Neural progenitor cell (in vitro differentiated cells): Measurements from ENCODE around the gene EEIG1. TPM values are rescaled to one million over a fixed set of nuclear protein-coding genes. Genes with fewer than 3 reads are reported as not detected.
"Not testable (repeated sequence)": the region's sequence is repeated elsewhere in the genome, so short reads cannot be mapped to it uniquely, and the experiment has no call there.

Source experiments
- DNase-seq: peaks from one replicate; pipeline ENCODE4 v3.0.0-alpha.2; 2016; ENCODE audit warnings: low spot score
- H2AFZ ChIP-seq: fragments of 200-600 bp; sonication (generic); replicated peaks from 2 replicates; pipeline ENCODE4 v1.6.1; 2016; ENCODE audit warnings: antibody characterized with exemption
- H3F3A ChIP-seq: fragments of 200-600 bp; sonication (generic); 2 replicates; pipeline ENCODE4 v1.6.1; 2016; ENCODE audit warnings: antibody characterized with exemption, low read depth
- H3K27ac ChIP-seq: fragments of 200-600 bp; sonication (generic); 2 replicates; pipeline ENCODE4 v1.5.1; 2016; ENCODE audit warnings: mild to moderate bottlenecking
- H3K27me3 ChIP-seq: fragments of 200-600 bp; sonication (generic); 2 replicates; pipeline ENCODE4 v1.6.1; 2016; ENCODE audit warnings: mild to moderate bottlenecking, moderate library complexity
- H3K36me3 ChIP-seq: fragments of 200-600 bp; sonication (generic); 2 replicates; pipeline ENCODE4 v1.5.1; 2016
- H3K4me1 ChIP-seq: fragments of 200-600 bp; sonication (generic); 2 replicates; pipeline ENCODE4 v1.6.1; 2016; ENCODE audit warnings: mixed run types
- H3K4me2 ChIP-seq: fragments of 200-600 bp; sonication (generic); 2 replicates; pipeline ENCODE4 v1.6.1; 2016
- H3K4me3 ChIP-seq: fragments of 200-600 bp; sonication (generic); 2 replicates; pipeline ENCODE4 v1.5.1; 2016
- H3K79me2 ChIP-seq: fragments of 200-600 bp; sonication (generic); 2 replicates; pipeline ENCODE4 v1.6.1; 2016; ENCODE audit warnings: low read depth
- H3K9ac ChIP-seq: fragments of 200-600 bp; sonication (generic); 2 replicates; pipeline ENCODE4 v1.6.1; 2016
- H3K9me3 ChIP-seq: fragments of 200-600 bp; sonication (generic); 2 replicates; pipeline ENCODE4 v1.5.1; 2016; ENCODE audit warnings: low read depth
- H4K20me1 ChIP-seq: fragments of 200-600 bp; sonication (generic); 2 replicates; pipeline ENCODE4 v1.6.1; 2016; ENCODE audit warnings: low read depth
- H3K27ac Mint-ChIP-seq: 3 replicates; pipeline ENCODE4 v1.8.0; 2021; ENCODE audit warnings: mixed read lengths
- H3K27me3 Mint-ChIP-seq: 2 replicates; pipeline ENCODE4 v1.8.0; 2022; ENCODE audit warnings: low read depth, mild to moderate bottlenecking, inconsistent platforms, moderate library complexity, mixed read lengths; ENCODE audit not compliant: insufficient read depth
- H3K36me3 Mint-ChIP-seq: 3 replicates; pipeline ENCODE4 v1.8.0; 2021; ENCODE audit warnings: mixed read lengths
- H3K4me1 Mint-ChIP-seq: 3 replicates; pipeline ENCODE4 v1.8.0; 2021; ENCODE audit warnings: mixed read lengths
- H3K4me3 Mint-ChIP-seq: 3 replicates; pipeline ENCODE4 v1.8.0; 2021; ENCODE audit warnings: mild to moderate bottlenecking, moderate library complexity, mixed read lengths
- H3K9me3 Mint-ChIP-seq: 3 replicates; pipeline ENCODE4 v1.8.0; 2020; ENCODE audit warnings: mixed read lengths
- CTCF ChIP-seq: fragments of 200-600 bp; sonication (generic); IDR thresholded peaks from 2 replicates; pipeline ENCODE4 v1.5.1; 2017; ENCODE audit warnings: antibody characterized with exemption, mild to moderate bottlenecking
- EZH2 ChIP-seq: fragments of 200-600 bp; sonication (generic); IDR thresholded peaks from 2 replicates; pipeline ENCODE4 v1.6.1; 2017; ENCODE audit warnings: antibody characterized with exemption, mild to moderate bottlenecking, moderate library complexity
- EZH2phosphoT487 ChIP-seq: fragments of 200-600 bp; sonication (generic); IDR thresholded peaks from 2 replicates; pipeline ENCODE4 v1.6.1; 2017; ENCODE audit warnings: antibody characterized with exemption
- total RNA-seq: library from RNA; depleted of rRNA; stranded (reverse); fragments of >200 nt; gene quantifications from 2 replicates; pipeline ENCODE4 v1.2.3, GENCODE V29; 2015; ENCODE audit warnings: low replicate concordance

The EEIG1 gene
- total RNA-seq, 1 donor from 2014 or later: 8.8 TPM

- no peak overlapping the region for H2AFZ ChIP-seq
Observed at GRCh38 chr9:128026255-128026772, 45.5 kb upstream of the EEIG1 start.

GRCh38 chr9:128025736-128026135 is 44.9 kb upstream of the EEIG1 start:
- no peak for TF ChIP-seq EZH2
- TF ChIP-seq CTCF: no peak
- TF ChIP-seq EZH2phosphoT487: no peak
- peaks cover 6% of the 10 kb centered on the region for H3K4me1 Mint-ChIP-seq
- Histone ChIP-seq H3K79me2 (no peaks in the 10 kb centered on the region), H3K4me2 (no peak overlapping the region), H3F3A (no peaks in the 10 kb centered on the region), H3K27me3 (no peaks in the 10 kb centered on the region), H2AFZ (no peak overlapping the region), H3K9me3 (no peaks in the 10 kb centered on the region), H3K36me3 (no peaks in the 10 kb centered on the region), H3K4me3 (no peak overlapping the region), H3K27ac (no peak overlapping the region), H3K4me1 (no peaks in the 10 kb centered on the region), H3K9ac (no peak overlapping the region), H4K20me1 (no peaks in the 10 kb centered on the region)
- H3K9me3 Mint-ChIP-seq: no peaks in the 10 kb centered on the region
- H3K27me3 Mint-ChIP-seq: peaks cover 9% of the 10 kb centered on the region
- peak overlapping the region; percentile 33 for H3K27ac Mint-ChIP-seq
- no peak overlapping the region for H3K4me3 Mint-ChIP-seq
- H3K36me3 Mint-ChIP-seq: no peaks in the 10 kb centered on the region
- DNase-seq: no peak

More at GRCh38 chr9:128026255-128026772, 45.5 kb upstream of the EEIG1 start:
- no peaks in the 10 kb centered on the region for H3K9me3 ChIP-seq
- H3K4me3 ChIP-seq: no peak overlapping the region
- H3K4me1 ChIP-seq: no peaks in the 10 kb centered on the region
- no peak overlapping the region for H3K4me2 ChIP-seq
- Mint-ChIP-seq H3K4me1 (peaks cover 6% of the 10 kb centered on the region), H3K27me3 (peaks cover 7% of the 10 kb centered on the region), H3K9me3 (no peaks in the 10 kb centered on the region), H3K27ac (no peak overlapping the region), H3K4me3 (no peak overlapping the region), H3K36me3 (no peaks in the 10 kb centered on the region)
- no peak for DNase-seq
- no peaks in the 10 kb centered on the region for H3F3A ChIP-seq
- no peaks in the 10 kb centered on the region for H3K79me2 ChIP-seq
- no peak overlapping the region for H3K9ac ChIP-seq
- no peak overlapping the region for H3K27ac ChIP-seq
- H3K36me3 ChIP-seq: no peaks in the 10 kb centered on the region
- TF ChIP-seq EZH2 (no peak), EZH2phosphoT487 (no peak), CTCF (no peak)
- no peaks in the 10 kb centered on the region for H3K27me3 ChIP-seq
- no peaks in the 10 kb centered on the region for H4K20me1 ChIP-seq

- H3K4me1 Mint-ChIP-seq: peaks cover 6% of the 10 kb centered on the region
- H3F3A ChIP-seq: no peaks in the 10 kb centered on the region
- no peaks in the 10 kb centered on the region for H3K27me3 ChIP-seq
- no peak overlapping the region for H3K4me3 ChIP-seq
- DNase-seq: no peak
- no peak for TF ChIP-seq EZH2phosphoT487
- no peak for TF ChIP-seq EZH2
- TF ChIP-seq CTCF: no peak
- no peak overlapping the region for H2AFZ ChIP-seq
- no peaks in the 10 kb centered on the region for H3K4me1 ChIP-seq
- no peaks in the 10 kb centered on the region for H3K9me3 ChIP-seq
- H3K9me3 Mint-ChIP-seq: no peaks in the 10 kb centered on the region
- H3K36me3 ChIP-seq: no peaks in the 10 kb centered on the region
- no peak overlapping the region for H3K27ac Mint-ChIP-seq
- no peak overlapping the region for H3K9ac ChIP-seq
- H4K20me1 ChIP-seq: no peaks in the 10 kb centered on the region
- no peak overlapping the region for H3K27ac ChIP-seq
- H3K36me3 Mint-ChIP-seq: no peaks in the 10 kb centered on the region
- no peak overlapping the region for H3K4me3 Mint-ChIP-seq
- peaks cover 12% of the 10 kb centered on the region for H3K27me3 Mint-ChIP-seq
- H3K4me2 ChIP-seq: no peak overlapping the region
- H3K79me2 ChIP-seq: no peaks in the 10 kb centered on the region
Observed at GRCh38 chr9:128024761-128025308, 44.0 kb upstream of the EEIG1 start.

GRCh38 chr9:128023671-128024070 is 42.9 kb upstream of the EEIG1 start:
- not testable (repeated sequence) for H4K20me1 ChIP-seq, H3K36me3 Mint-ChIP-seq, H3K79me2 ChIP-seq, H3K4me2 ChIP-seq, H3K36me3 ChIP-seq, H3K27ac ChIP-seq, DNase-seq, H3K4me3 Mint-ChIP-seq, H3K4me1 ChIP-seq, H2AFZ ChIP-seq, H3K27ac Mint-ChIP-seq, H3K9ac ChIP-seq, H3K27me3 ChIP-seq, H3K4me1 Mint-ChIP-seq, H3K9me3 ChIP-seq, H3K9me3 Mint-ChIP-seq, H3K4me3 ChIP-seq, H3F3A ChIP-seq
- H3K27me3 Mint-ChIP-seq: peaks cover 15% of the 10 kb centered on the region
